ENCODE results near the gene RHO. TPM values are rescaled to one million over a fixed set of nuclear protein-coding genes. Genes with fewer than 3 reads are reported as not detected.

The RHO gene
- total RNA-seq, 1 experiment from 2014 or later: not detected

DNA sequence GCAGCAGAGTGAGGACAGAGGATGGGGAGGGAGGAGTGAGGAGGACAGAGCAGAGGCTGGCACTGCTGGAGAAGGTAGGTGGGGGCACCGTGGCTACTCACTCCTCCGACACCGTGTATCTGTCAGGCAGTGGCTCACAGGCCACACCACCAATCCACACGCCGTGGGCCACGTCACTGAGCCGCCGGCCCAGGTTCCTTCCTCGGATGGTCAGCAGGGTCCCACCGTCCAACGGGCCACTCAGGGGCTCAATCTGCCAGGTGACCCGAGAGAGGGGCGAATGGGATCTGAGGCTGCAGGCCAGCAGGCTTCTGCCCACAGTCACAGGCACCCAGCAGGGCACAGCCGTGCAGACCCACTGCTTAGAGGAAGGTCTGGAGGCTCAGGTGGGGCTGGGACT is 45.1 kb downstream of the RHO start (continued):
- TF ChIP-seq, protein P1, sequence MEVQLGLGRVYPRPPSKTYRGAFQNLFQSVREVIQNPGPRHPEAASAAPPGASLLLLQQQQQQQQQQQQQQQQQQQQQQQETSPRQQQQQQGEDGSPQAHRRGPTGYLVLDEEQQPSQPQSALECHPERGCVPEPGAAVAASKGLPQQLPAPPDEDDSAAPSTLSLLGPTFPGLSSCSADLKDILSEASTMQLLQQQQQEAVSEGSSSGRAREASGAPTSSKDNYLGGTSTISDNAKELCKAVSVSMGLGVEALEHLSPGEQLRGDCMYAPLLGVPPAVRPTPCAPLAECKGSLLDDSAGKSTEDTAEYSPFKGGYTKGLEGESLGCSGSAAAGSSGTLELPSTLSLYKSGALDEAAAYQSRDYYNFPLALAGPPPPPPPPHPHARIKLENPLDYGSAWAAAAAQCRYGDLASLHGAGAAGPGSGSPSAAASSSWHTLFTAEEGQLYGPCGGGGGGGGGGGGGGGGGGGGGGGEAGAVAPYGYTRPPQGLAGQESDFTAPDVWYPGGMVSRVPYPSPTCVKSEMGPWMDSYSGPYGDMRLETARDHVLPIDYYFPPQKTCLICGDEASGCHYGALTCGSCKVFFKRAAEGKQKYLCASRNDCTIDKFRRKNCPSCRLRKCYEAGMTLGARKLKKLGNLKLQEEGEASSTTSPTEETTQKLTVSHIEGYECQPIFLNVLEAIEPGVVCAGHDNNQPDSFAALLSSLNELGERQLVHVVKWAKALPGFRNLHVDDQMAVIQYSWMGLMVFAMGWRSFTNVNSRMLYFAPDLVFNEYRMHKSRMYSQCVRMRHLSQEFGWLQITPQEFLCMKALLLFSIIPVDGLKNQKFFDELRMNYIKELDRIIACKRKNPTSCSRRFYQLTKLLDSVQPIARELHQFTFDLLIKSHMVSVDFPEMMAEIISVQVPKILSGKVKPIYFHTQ (CRISPR knock-in tag; IDR thresholded peaks at IDR 0.05): no peak
- TF ChIP-seq CREB1 (CRISPR knock-in tag; IDR thresholded peaks at IDR 0.05) (no peak), TEAD1 (CRISPR knock-in tag; IDR thresholded peaks at IDR 0.05) (no peak), GTF2I (CRISPR knock-in tag; conservative IDR thresholded peaks at IDR 0.05) (no peak), ESRRA (CRISPR knock-in tag; IDR thresholded peaks at IDR 0.05; ENCODE audit: borderline replicate concordance) (no peak), NR3C1 (CRISPR knock-in tag; conservative IDR thresholded peaks at IDR 0.05; ENCODE audit: low read depth) (no peak), OVOL2 (CRISPR knock-in tag; IDR thresholded peaks at IDR 0.05; ENCODE audit: borderline replicate concordance) (no peak)
- TF ChIP-seq, protein P2, sequence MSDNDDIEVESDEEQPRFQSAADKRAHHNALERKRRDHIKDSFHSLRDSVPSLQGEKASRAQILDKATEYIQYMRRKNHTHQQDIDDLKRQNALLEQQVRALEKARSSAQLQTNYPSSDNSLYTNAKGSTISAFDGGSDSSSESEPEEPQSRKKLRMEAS (CRISPR knock-in tag; IDR thresholded peaks at IDR 0.05): no peak
- TF ChIP-seq, protein P3, sequence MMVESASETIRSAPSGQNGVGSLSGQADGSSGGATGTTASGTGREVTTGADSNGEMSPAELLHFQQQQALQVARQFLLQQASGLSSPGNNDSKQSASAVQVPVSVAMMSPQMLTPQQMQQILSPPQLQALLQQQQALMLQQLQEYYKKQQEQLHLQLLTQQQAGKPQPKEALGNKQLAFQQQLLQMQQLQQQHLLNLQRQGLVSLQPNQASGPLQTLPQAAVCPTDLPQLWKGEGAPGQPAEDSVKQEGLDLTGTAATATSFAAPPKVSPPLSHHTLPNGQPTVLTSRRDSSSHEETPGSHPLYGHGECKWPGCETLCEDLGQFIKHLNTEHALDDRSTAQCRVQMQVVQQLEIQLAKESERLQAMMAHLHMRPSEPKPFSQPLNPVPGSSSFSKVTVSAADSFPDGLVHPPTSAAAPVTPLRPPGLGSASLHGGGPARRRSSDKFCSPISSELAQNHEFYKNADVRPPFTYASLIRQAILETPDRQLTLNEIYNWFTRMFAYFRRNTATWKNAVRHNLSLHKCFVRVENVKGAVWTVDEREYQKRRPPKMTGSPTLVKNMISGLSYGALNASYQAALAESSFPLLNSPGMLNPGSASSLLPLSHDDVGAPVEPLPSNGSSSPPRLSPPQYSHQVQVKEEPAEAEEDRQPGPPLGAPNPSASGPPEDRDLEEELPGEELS (CRISPR knock-in tag; IDR thresholded peaks at IDR 0.05): no peak
- TF ChIP-seq, protein P4, sequence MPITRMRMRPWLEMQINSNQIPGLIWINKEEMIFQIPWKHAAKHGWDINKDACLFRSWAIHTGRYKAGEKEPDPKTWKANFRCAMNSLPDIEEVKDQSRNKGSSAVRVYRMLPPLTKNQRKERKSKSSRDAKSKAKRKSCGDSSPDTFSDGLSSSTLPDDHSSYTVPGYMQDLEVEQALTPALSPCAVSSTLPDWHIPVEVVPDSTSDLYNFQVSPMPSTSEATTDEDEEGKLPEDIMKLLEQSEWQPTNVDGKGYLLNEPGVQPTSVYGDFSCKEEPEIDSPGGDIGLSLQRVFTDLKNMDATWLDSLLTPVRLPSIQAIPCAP (CRISPR knock-in tag; IDR thresholded peaks at IDR 0.05): no peak

DNA sequence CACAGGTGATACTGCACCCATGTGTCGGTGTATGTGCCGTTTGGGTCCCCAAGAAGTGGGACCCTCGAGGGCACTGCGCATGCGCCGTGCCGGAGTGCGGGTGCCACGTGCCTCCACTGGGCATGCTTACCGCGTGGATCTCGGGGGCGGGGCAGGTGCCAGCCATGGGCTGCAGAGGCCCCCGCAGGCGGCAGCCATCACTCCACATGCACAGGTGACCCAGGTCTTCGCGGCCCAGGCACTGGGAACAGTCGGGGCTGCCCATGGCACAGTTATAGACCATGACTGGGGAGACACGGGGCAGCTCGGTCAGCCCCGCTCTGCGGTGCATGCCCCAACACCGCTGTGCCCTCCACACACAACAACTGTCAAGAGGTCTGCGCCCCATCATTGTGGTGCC is 45.8 kb downstream of the RHO start:
- ChIA-PET POLR2A (no interaction called here), CTCF (no interaction called here)
- Mint-ChIP-seq H3K4me1 (peaks cover 11% of the 10 kb centered on the region), H3K27me3 (ENCODE audit: low read depth) (no peaks in the 10 kb centered on the region), H3K9me3 (no peaks in the 10 kb centered on the region), H3K4me3 (no peak overlapping the region), H3K27ac (no peak overlapping the region), H3K36me3 (peaks cover 3% of the 10 kb centered on the region; the same call in 1 of the 2 replicates)
- no peak for TF ChIP-seq NR3C1 (CRISPR knock-in tag; conservative IDR thresholded peaks at IDR 0.05; ENCODE audit: low read depth)
- TF ChIP-seq, protein P1 (CRISPR knock-in tag; IDR thresholded peaks at IDR 0.05): no peak
- no peak for TF ChIP-seq TCF7 (CRISPR knock-in tag; IDR thresholded peaks at IDR 0.05; ENCODE audit: low read depth)
- TF ChIP-seq IRF2 (CRISPR knock-in tag; IDR thresholded peaks at IDR 0.05; ENCODE audit: borderline replicate concordance, low read depth): no peak
- TF ChIP-seq, protein P5, sequence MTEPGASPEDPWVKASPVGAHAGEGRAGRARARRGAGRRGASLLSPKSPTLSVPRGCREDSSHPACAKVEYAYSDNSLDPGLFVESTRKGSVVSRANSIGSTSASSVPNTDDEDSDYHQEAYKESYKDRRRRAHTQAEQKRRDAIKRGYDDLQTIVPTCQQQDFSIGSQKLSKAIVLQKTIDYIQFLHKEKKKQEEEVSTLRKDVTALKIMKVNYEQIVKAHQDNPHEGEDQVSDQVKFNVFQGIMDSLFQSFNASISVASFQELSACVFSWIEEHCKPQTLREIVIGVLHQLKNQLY (CRISPR knock-in tag; IDR thresholded peaks at IDR 0.05): no peak
- no peak for TF ChIP-seq ETV6 (CRISPR knock-in tag; IDR thresholded peaks at IDR 0.05)
- TF ChIP-seq, protein P6, sequence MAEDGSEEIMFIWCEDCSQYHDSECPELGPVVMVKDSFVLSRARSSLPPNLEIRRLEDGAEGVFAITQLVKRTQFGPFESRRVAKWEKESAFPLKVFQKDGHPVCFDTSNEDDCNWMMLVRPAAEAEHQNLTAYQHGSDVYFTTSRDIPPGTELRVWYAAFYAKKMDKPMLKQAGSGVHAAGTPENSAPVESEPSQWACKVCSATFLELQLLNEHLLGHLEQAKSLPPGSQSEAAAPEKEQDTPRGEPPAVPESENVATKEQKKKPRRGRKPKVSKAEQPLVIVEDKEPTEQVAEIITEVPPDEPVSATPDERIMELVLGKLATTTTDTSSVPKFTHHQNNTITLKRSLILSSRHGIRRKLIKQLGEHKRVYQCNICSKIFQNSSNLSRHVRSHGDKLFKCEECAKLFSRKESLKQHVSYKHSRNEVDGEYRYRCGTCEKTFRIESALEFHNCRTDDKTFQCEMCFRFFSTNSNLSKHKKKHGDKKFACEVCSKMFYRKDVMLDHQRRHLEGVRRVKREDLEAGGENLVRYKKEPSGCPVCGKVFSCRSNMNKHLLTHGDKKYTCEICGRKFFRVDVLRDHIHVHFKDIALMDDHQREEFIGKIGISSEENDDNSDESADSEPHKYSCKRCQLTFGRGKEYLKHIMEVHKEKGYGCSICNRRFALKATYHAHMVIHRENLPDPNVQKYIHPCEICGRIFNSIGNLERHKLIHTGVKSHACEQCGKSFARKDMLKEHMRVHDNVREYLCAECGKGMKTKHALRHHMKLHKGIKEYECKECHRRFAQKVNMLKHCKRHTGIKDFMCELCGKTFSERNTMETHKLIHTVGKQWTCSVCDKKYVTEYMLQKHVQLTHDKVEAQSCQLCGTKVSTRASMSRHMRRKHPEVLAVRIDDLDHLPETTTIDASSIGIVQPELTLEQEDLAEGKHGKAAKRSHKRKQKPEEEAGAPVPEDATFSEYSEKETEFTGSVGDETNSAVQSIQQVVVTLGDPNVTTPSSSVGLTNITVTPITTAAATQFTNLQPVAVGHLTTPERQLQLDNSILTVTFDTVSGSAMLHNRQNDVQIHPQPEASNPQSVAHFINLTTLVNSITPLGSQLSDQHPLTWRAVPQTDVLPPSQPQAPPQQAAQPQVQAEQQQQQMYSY (CRISPR knock-in tag; IDR thresholded peaks at IDR 0.05): no peak
- TF ChIP-seq, protein P7, sequence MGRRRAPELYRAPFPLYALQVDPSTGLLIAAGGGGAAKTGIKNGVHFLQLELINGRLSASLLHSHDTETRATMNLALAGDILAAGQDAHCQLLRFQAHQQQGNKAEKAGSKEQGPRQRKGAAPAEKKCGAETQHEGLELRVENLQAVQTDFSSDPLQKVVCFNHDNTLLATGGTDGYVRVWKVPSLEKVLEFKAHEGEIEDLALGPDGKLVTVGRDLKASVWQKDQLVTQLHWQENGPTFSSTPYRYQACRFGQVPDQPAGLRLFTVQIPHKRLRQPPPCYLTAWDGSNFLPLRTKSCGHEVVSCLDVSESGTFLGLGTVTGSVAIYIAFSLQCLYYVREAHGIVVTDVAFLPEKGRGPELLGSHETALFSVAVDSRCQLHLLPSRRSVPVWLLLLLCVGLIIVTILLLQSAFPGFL (CRISPR knock-in tag; IDR thresholded peaks at IDR 0.05; ENCODE audit: borderline replicate concordance): no peak
- no peak for TF ChIP-seq GRHL2 (CRISPR knock-in tag; IDR thresholded peaks at IDR 0.05; ENCODE audit: insufficient replicate concordance, severe bottlenecking)
- ATAC-seq (no peak), DNase-seq (ENCODE audit: low spot score) (no peak)

Data from WTC11 (cell line).